H1 (cell line): ENCODE results near the gene CDC7. TPM values are rescaled to one million over a fixed set of nuclear protein-coding genes. Genes with fewer than 3 reads are reported as not detected.

Source experiments
- CTCF ChIA-PET: fragments of 300-600 bp; sonication (Branson Sonifier 250); formaldehyde crosslinking; loops from one replicate; lab custom pipeline; 2021; ENCODE audit not compliant: partially characterized antibody; lab: Charles Lee
- POLR2A ChIA-PET: fragments of 300-600 bp; sonication (Branson Sonifier 250); formaldehyde crosslinking; loops from one replicate; lab custom pipeline; 2021; ENCODE audit warnings: inconsistent platforms; ENCODE audit not compliant: partially characterized antibody; lab: Charles Lee
- DNase-seq, 2 experiments: peaks; one replicate each; pipeline versions ENCODE4 v3.0.0 to v3.0.0-alpha.2; 2010 to 2022; ENCODE audit warnings: low spot score in 2 of 2, low read depth in 1 of 2, mixed read lengths in 1 of 2
- FAIRE-seq: peaks from 2 replicates; lab custom pipeline; 2011; peaks lifted over from hg19 to GRCh38; lab: Jason Lieb, UNC
- H2AFZ ChIP-seq: 2 replicates; pipeline ENCODE4 v1.8.1; 2012; ENCODE audit warnings: low read length, inconsistent platforms
- H2AK5ac ChIP-seq: 2 replicates; pipeline ENCODE4 v1.6.1; 2013; ENCODE audit warnings: low read depth, low read length
- H2BK120ac ChIP-seq: replicated peaks from 2 replicates; pipeline ENCODE3; 2013; ENCODE audit warnings: low read depth, low read length, inconsistent platforms
- H2BK12ac ChIP-seq: 2 replicates; pipeline ENCODE4 v1.6.1; 2013; ENCODE audit warnings: low read depth, low read length
- H2BK15ac ChIP-seq: 2 replicates; pipeline ENCODE4 v1.6.1; 2013; ENCODE audit warnings: low read length
- H2BK20ac ChIP-seq: 2 replicates; pipeline ENCODE4 v1.6.1; 2013; ENCODE audit warnings: low read length
- H2BK5ac ChIP-seq: 2 replicates; pipeline ENCODE4 v1.6.1; 2013; ENCODE audit warnings: low read depth, low read length
- H3K14ac ChIP-seq: 2 replicates; pipeline ENCODE4 v1.6.1; 2013; ENCODE audit warnings: inconsistent platforms; ENCODE audit not compliant: insufficient read length
- H3K18ac ChIP-seq: 2 replicates; pipeline ENCODE4 v1.6.1; 2013; ENCODE audit warnings: low read length; ENCODE audit errors: extremely low read depth
- H3K23ac ChIP-seq: 2 replicates; pipeline ENCODE4 v1.6.1; 2013; ENCODE audit warnings: inconsistent platforms; ENCODE audit not compliant: insufficient read length
- H3K23me2 ChIP-seq: 2 replicates; pipeline ENCODE4 v1.6.1; 2013; ENCODE audit warnings: low read depth, low read length
- H3K27ac ChIP-seq: 2 replicates; pipeline ENCODE4 v1.6.1; 2011; ENCODE audit warnings: low read depth, low read length, inconsistent platforms
- H3K27me3 ChIP-seq, 4 experiments: replicated peaks in 1 of 4; 1 replicate in 1 of 4; 2 replicates in 3 of 4; pipeline versions ENCODE4 v1.6.1 to v1.8.1; 2011 to 2013; ENCODE audit warnings: low read length in 3 of 4, mild to moderate bottlenecking in 3 of 4, inconsistent platforms in 2 of 4, mixed read lengths in 2 of 4, moderate library complexity in 1 of 4; ENCODE audit not compliant: control insufficient read depth in 3 of 4, insufficient read depth in 3 of 4; ENCODE audit errors: extremely low read depth in 1 of 4
- H3K36me3 ChIP-seq, 4 experiments: 2 replicates each; pipeline versions ENCODE4 v1.6.1 to v1.8.1; 2011 to 2013; ENCODE audit warnings: mild to moderate bottlenecking in 4 of 4, low read length in 3 of 4, moderate library complexity in 2 of 4, control low read depth in 1 of 4, inconsistent platforms in 1 of 4; ENCODE audit not compliant: insufficient read depth in 4 of 4, control insufficient read depth in 2 of 4
- H3K4ac ChIP-seq: replicated peaks from 2 replicates; pipeline ENCODE3; 2013; ENCODE audit warnings: low read length, low read depth, mixed read lengths, inconsistent platforms; ENCODE audit not compliant: insufficient read length
- H3K4me1 ChIP-seq, 4 experiments: replicated peaks in 1 of 4; 1 replicate in 1 of 4; 2 replicates in 3 of 4; pipeline versions ENCODE4 v1.6.1 to v1.8.1; 2011 to 2013; ENCODE audit warnings: low read length in 3 of 4, inconsistent platforms in 2 of 4, mixed read lengths in 1 of 4; ENCODE audit not compliant: insufficient read depth in 4 of 4, control insufficient read depth in 3 of 4
- H3K4me2 ChIP-seq, 2 experiments: 2 replicates each; pipeline versions ENCODE4 v1.6.1 to v1.8.1; 2011 to 2013; ENCODE audit warnings: low read depth in 2 of 2, low read length in 2 of 2, control low read depth in 1 of 2, inconsistent platforms in 1 of 2, mild to moderate bottlenecking in 1 of 2; ENCODE audit not compliant: insufficient read depth in 1 of 2
- H3K4me3 ChIP-seq, 4 experiments: fragments of 200-600, 300-600 bp in 1 of 4; sonication (generic), shearing (Covaris generic), sonication (Bioruptor Twin) in 1 of 4; 2 replicates each; pipeline versions ENCODE4 v1.5.1 to v1.8.1; 2011 to 2016; ENCODE audit warnings: low read length in 4 of 4, low read depth in 3 of 4, control low read depth in 2 of 4, inconsistent platforms in 2 of 4, mild to moderate bottlenecking in 2 of 4, mixed read lengths in 1 of 4, moderate library complexity in 1 of 4; ENCODE audit not compliant: insufficient read depth in 2 of 4; ENCODE audit errors: extremely low read depth in 1 of 4
- H3K56ac ChIP-seq: replicated peaks from 2 replicates; pipeline ENCODE3; 2013; ENCODE audit warnings: low read depth, mild to moderate bottlenecking, mixed read lengths, low read length, inconsistent platforms; ENCODE audit not compliant: insufficient read length
- H3K79me1 ChIP-seq: 2 replicates; pipeline ENCODE4 v1.6.1; 2013; ENCODE audit warnings: low read depth, low read length, control low read depth
- H3K79me2 ChIP-seq, 2 experiments: 2 replicates each; pipeline versions ENCODE4 v1.6.1 to v1.8.1; 2012 to 2013; ENCODE audit warnings: low read length in 2 of 2, mild to moderate bottlenecking in 2 of 2, inconsistent platforms in 1 of 2; ENCODE audit not compliant: insufficient read depth in 2 of 2, control insufficient read depth in 1 of 2
- H3K9ac ChIP-seq, 4 experiments: replicated peaks in 1 of 4; 1 replicate in 1 of 4; 2 replicates in 3 of 4; pipeline versions ENCODE4 v1.6.1 to v1.8.1; 2011 to 2013; ENCODE audit warnings: low read depth in 3 of 4, low read length in 3 of 4, control low read depth in 2 of 4, mild to moderate bottlenecking in 2 of 4, moderate library complexity in 2 of 4, inconsistent platforms in 1 of 4; ENCODE audit errors: extremely low read depth in 1 of 4
- H3K9me3 ChIP-seq, 2 experiments: 2 replicates each; pipeline versions ENCODE4 v1.6.1 to v1.8.1; 2012 to 2013; ENCODE audit warnings: mild to moderate bottlenecking in 2 of 2, moderate library complexity in 2 of 2, control low read depth in 1 of 2, inconsistent platforms in 1 of 2, low read depth in 1 of 2, low read length in 1 of 2, mixed read lengths in 1 of 2; ENCODE audit not compliant: insufficient read depth in 2 of 2
- H4K20me1 ChIP-seq, 2 experiments: replicated peaks in 1 of 2; 2 replicates each; pipeline versions ENCODE3 to v1.8.1; 2011 to 2013; ENCODE audit warnings: inconsistent platforms in 2 of 2, low read length in 2 of 2, mild to moderate bottlenecking in 1 of 2; ENCODE audit not compliant: insufficient read depth in 2 of 2, control insufficient read depth in 1 of 2
- H4K5ac ChIP-seq: 2 replicates; pipeline ENCODE4 v1.6.1; 2013; ENCODE audit warnings: low read length, low read depth, mixed read lengths, inconsistent platforms; ENCODE audit not compliant: insufficient read length
- H4K8ac ChIP-seq: 2 replicates; pipeline ENCODE4 v1.8.0; 2013; ENCODE audit warnings: mild to moderate bottlenecking, moderate library complexity, low read length, inconsistent platforms; ENCODE audit not compliant: insufficient read depth; ENCODE audit errors: extremely low read depth
- H4K91ac ChIP-seq: replicated peaks from 2 replicates; pipeline ENCODE3; 2013; ENCODE audit warnings: low read length, mixed read lengths, inconsistent platforms; ENCODE audit not compliant: insufficient read length
- CTBP2 ChIP-seq: IDR thresholded peaks from 2 replicates; pipeline ENCODE4 v1.7.0; 2011; ENCODE audit warnings: borderline replicate concordance, mild to moderate bottlenecking, moderate library complexity, mixed read lengths, low read length; ENCODE audit not compliant: insufficient read depth, insufficient read length
- RAD21 ChIP-seq, 2 experiments: IDR thresholded peaks in 1 of 2; conservative IDR thresholded peaks in 1 of 2; 2 replicates each; pipeline ENCODE4 v1.6.1; 2011; ENCODE audit warnings: low read depth in 2 of 2, low read length in 2 of 2, improper control_type of control experiment in 1 of 2, inconsistent platforms in 1 of 2, mild to moderate bottlenecking in 1 of 2, moderate library complexity in 1 of 2
- TEAD4 ChIP-seq: IDR thresholded peaks from 2 replicates; pipeline ENCODE4 v1.6.1; 2012; ENCODE audit warnings: low read depth, low read length, inconsistent platforms, mixed read lengths
- WGBS, 2 experiments: shearing (Covaris generic) in 1 of 2; methylation state at CpG; one replicate each; pipeline versions ENCODE4 v1.1.6 to v1.1.7; 2013 to 2015; ENCODE audit warnings: low lambda C conversion rate in 2 of 2, mixed read lengths in 2 of 2, inconsistent platforms in 1 of 2, low coverage in 1 of 2, missing lambda C conversion rate in 1 of 2; ENCODE audit not compliant: insufficient replicate concordance in 2 of 2, insufficient coverage in 1 of 2, insufficient read length in 1 of 2; ENCODE audit errors: extremely low coverage in 1 of 2, missing lambda C conversion rate in 1 of 2; 5-methylcytosine and 5-hydroxymethylcytosine counted together
- polyA plus RNA-seq, 7 experiments: library from polyadenylated mRNA; depleted of rRNA in 3 of 7; stranded (reverse) in 5 of 7; unstranded in 2 of 7; fragments of >200 nt in 5 of 7; fragments of 200-250 nt in 2 of 7; gene quantifications; 1 replicate in 5 of 7; 2 replicates in 1 of 7; 4 replicates in 1 of 7; pipeline versions ENCODE4 v1.2.1 to v1.2.3, GENCODE V29; 2011 to 2013; ENCODE audit warnings: missing spikeins in 2 of 7, mixed read lengths in 2 of 7
- total RNA-seq: library from RNA; stranded (reverse); fragmentation: NEBNext Ultra II Directional; extraction: Animal tissue kit (Norgen Biotek cat#: 25700); gene quantifications from 2 replicates; pipeline ENCODE4 v1.2.1, GENCODE V29; 2021

CDC7 gene
- total and polyA plus RNA-seq, 2 of the 8 experiments (the other 6 are each of a cell fraction or from before 2014, with no cell fraction given), result 12.2 to 34.4 TPM

DNA sequence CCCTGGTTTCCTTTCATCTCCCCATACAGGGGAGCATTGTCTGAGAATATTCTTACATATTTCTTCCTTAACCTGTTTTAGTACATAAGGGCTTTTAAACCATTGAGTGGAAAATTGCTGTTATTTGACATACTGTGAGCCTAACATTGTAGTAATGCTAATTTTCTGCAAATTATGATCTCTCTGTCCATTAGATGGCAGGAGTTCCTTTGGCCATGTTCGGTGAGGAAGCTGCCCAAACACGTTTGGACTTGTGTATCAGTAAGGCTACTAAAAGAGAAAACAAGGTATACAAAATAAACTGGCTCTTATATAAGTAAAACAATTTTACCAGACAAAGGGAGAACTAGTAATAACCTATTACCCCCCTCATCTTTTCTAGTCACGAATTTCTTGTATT, 29.2 kb downstream of the CDC7 start:
- H3K18ac ChIP-seq, result no peak overlapping the region
- H3K23me2 ChIP-seq, result no peaks in the 10 kb centered on the region
- H4K5ac ChIP-seq, result no peak overlapping the region
- CTCF ChIA-PET, result interaction anchor here (0.5 to 1.5 kb wide), 5 partner anchors 17 to 467 kb away, joined by 3 to 4 read pairs (median 3); no protein-coding TSS in a partner anchor
- H2AK5ac ChIP-seq, result no peak overlapping the region
- H2BK5ac ChIP-seq, result no peak overlapping the region
- no peak overlapping the region for H4K8ac ChIP-seq
- WGBS, 2 experiments, result 75% methylated on average over 3 of the region's 3 CpGs; no CpG with 5 or more reads in 1 of the 2 experiments
- H3K4me2 ChIP-seq, result no peak overlapping the region
- H3K4ac ChIP-seq, result no peak overlapping the region
- DNase-seq (no peak), FAIRE-seq (no peak)
- H3K9ac ChIP-seq, result no peak overlapping the region
- no peak overlapping the region for H3K23ac ChIP-seq
- H2BK120ac ChIP-seq, result no peak overlapping the region
- H2BK20ac ChIP-seq, result no peak overlapping the region
- H4K91ac ChIP-seq, result no peak overlapping the region
- H3K36me3 ChIP-seq, result peaks cover 0 to under 1% (median 0%) of the 10 kb centered on the region in 4 experiments; a peak in 1 of 8 replicates
- no peaks in the 10 kb centered on the region for H3K9me3 ChIP-seq
- H2AFZ ChIP-seq, result no peak overlapping the region
- no peak overlapping the region for H3K27ac ChIP-seq
- no peaks in the 10 kb centered on the region for H3K79me1 ChIP-seq
- no peaks in the 10 kb centered on the region for H3K79me2 ChIP-seq
- H2BK15ac ChIP-seq, result no peak overlapping the region
- H2BK12ac ChIP-seq, result no peak overlapping the region
- H3K56ac ChIP-seq, result no peak overlapping the region
- H3K14ac ChIP-seq, result no peak overlapping the region
- no peaks in the 10 kb centered on the region for H4K20me1 ChIP-seq
- no peaks in the 10 kb centered on the region for H3K27me3 ChIP-seq
- no peaks in the 10 kb centered on the region for H3K4me1 ChIP-seq
- no peak overlapping the region for H3K4me3 ChIP-seq
- TF ChIP-seq RAD21 (IDR thresholded peaks at IDR 0.05 in 1 of 2, conservative IDR thresholded peaks at IDR 0.05 in 1 of 2; ENCODE audit: low read depth in 2 of 2, low read length in 2 of 2) (peak; percentile 32 to 46; a peak in 3 of 4 replicates), CTBP2 (no peak), TEAD4 (no peak)
- POLR2A ChIA-PET, result interaction anchor here (0.8 to 1.2 kb wide), 2 partner anchors 13 to 29 kb away, joined by 3 to 4 read pairs; partner anchors contain the start of gene CDC7
